ENCODE measurements around the gene SCN1A.
A peak's percentile ranks its signal among the peaks of the same experiment; 100 is the strongest.
"Not testable (repeated sequence)": the region's sequence is repeated elsewhere in the genome, so short reads cannot be mapped to it uniquely, and the experiment has no call there.

The SCN1A gene

DNA sequence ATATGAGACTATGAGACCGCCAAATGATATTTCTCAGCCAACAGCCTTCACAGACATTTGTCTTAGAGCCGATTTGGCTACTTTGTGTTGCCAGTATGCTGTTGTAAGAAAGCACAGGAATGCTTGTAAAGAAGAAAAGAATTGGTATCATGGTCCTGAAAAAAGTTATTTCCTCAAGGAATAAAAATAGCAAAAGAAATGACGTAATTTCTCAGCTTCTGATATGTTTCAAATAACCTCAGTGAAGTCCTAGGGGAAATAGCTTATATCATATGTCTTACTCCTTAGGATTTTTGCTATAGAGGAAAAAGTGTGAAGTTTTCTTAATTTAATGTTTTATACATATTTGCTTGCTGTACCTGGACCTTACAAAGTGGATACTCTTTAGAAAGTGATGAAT, 23.0 kb downstream of the SCN1A start:
- Histone ChIP-seq H3K9me3 (ENCODE audit: low read depth, low read length) (no peaks in the 10 kb centered on the region), H3K4me3 (no peak overlapping the region), H3K9ac (ENCODE audit: insufficient read length) (no peak overlapping the region), H3K27ac (no peak overlapping the region), H3K36me3 (ENCODE audit: insufficient read depth, low read length) (no peaks in the 10 kb centered on the region)
- TF ChIP-seq FOXP2 (optimal IDR thresholded peaks at IDR 0.05; ENCODE audit: control extremely low read depth, extremely low read length, insufficient read depth): no peak
- TF ChIP-seq POLR2AphosphoS5 (IDR thresholded peaks at IDR 0.05; ENCODE audit: borderline replicate concordance, low read depth, low read length): no peak
- no peak for TF ChIP-seq EZH2 (IDR thresholded peaks at IDR 0.05)
- no peak for DNase-seq (ENCODE audit: low read depth, low spot score)

DNA sequence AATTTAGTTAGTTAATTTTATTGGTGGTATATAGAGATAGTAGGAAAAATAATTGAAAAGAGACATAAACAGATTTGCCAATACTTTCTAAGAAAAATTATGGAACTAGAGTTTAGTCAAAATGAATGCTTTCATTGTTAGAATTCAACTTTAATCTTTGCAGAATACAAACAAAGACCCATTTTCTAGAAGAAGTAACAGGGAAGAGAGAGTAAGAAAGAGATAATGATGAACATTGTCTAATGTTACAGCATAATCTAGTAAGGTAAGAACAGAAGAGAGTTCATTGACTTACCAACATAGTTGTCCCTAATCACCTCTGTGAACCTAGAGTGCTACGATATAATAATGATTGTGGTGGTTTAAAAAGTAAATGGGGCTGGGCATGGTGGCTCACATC, 23.7 kb downstream of the SCN1A start:
- Histone ChIP-seq H3K27ac (no peak overlapping the region), H3K4me3 (no peak overlapping the region), H3K36me3 (ENCODE audit: insufficient read depth, low read length) (no peaks in the 10 kb centered on the region), H3K9ac (ENCODE audit: insufficient read length) (no peak overlapping the region), H3K9me3 (ENCODE audit: low read depth, low read length) (no peaks in the 10 kb centered on the region)
- TF ChIP-seq EZH2 (IDR thresholded peaks at IDR 0.05): no peak
- no peak for TF ChIP-seq FOXP2 (optimal IDR thresholded peaks at IDR 0.05; ENCODE audit: control extremely low read depth, extremely low read length, insufficient read depth)
- no peak for DNase-seq (ENCODE audit: low read depth, low spot score)

DNA sequence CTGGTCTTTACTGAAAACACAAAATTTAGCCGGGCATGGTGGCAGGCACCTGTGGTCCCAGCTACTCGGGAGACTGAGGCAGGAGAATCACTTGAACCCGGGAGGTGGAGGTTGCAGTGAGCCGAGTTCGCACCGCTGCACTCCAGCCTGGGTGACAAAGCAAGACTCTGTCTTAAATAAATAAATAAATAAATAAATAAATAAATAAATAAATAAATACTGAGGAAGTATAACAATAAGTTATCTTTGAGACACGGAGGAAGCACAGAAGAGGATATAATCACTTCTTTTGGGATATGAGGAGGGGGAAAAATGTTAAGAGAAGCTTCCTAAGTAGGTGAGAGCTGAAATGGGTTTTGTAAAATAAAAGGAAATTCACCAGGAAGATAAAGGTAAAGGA, 24.5 kb downstream of the SCN1A start:
- not testable (repeated sequence) for H3K27ac ChIP-seq; H3K36me3 ChIP-seq (ENCODE audit: insufficient read depth, low read length); H3K9ac ChIP-seq (ENCODE audit: insufficient read length); DNase-seq (ENCODE audit: low read depth, low spot score); H3K4me3 ChIP-seq; H3K9me3 ChIP-seq (ENCODE audit: low read depth, low read length)

DNA sequence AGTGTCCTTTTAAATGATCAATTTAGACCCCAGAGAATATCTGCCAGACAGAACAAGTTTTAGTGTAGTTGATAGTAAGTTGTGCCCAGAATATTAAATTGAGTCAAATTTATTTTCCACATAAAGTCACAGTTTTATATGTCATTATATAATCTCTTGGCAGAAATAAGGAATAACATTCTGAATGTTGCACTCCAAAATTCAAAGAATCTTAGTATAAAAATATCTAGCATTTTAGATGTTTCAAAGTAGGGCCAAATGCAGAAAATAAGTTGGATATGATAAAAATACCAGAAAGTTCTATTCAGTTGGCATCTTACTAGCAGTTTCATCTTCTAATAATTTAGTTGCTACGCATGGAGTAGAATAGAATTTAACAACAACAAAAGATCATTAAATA, 33.5 kb downstream of the SCN1A start:
- no peak for DNase-seq (ENCODE audit: low read depth, low spot score)
- no peak for TF ChIP-seq POLR2AphosphoS5 (IDR thresholded peaks at IDR 0.05; ENCODE audit: borderline replicate concordance, low read depth, low read length)
- no peak for TF ChIP-seq FOXP2 (optimal IDR thresholded peaks at IDR 0.05; ENCODE audit: control extremely low read depth, extremely low read length, insufficient read depth)
- TF ChIP-seq EZH2 (IDR thresholded peaks at IDR 0.05): no peak
- H3K9me3 ChIP-seq (ENCODE audit: low read depth, low read length): no peaks in the 10 kb centered on the region
- H3K27ac ChIP-seq: no peak overlapping the region
- no peak overlapping the region for H3K9ac ChIP-seq (ENCODE audit: insufficient read length)
- no peak overlapping the region for H3K4me3 ChIP-seq
- no peaks in the 10 kb centered on the region for H3K36me3 ChIP-seq (ENCODE audit: insufficient read depth, low read length)

DNA sequence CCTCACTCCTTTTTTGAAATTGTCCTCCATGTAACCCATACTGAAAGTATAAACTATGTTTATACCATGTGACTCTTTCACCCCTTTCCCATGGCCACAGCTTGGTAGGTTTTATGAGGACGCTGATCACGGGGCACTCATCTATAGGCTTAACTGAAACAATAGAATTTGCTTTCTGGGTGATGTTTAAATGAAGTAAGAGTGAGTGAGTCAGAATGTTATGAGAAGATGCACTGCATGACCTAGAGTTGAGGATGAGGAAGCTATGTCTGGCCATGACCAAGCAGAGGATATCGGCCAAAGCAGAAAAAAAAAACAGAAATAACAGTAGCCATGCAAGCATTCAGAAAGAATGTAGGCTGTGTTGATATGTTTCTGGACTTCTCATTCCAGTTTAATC, 34.9 kb downstream of the SCN1A start:
- Histone ChIP-seq H3K4me3 (no peak overlapping the region), H3K27ac (no peak overlapping the region), H3K9ac (ENCODE audit: insufficient read length) (no peak overlapping the region), H3K9me3 (ENCODE audit: low read depth, low read length) (no peaks in the 10 kb centered on the region), H3K36me3 (ENCODE audit: insufficient read depth, low read length) (no peaks in the 10 kb centered on the region)
- no peak for DNase-seq (ENCODE audit: low read depth, low spot score)
- TF ChIP-seq EZH2 (IDR thresholded peaks at IDR 0.05): no peak
- no peak for TF ChIP-seq POLR2AphosphoS5 (IDR thresholded peaks at IDR 0.05; ENCODE audit: borderline replicate concordance, low read depth, low read length)
- TF ChIP-seq FOXP2 (optimal IDR thresholded peaks at IDR 0.05; ENCODE audit: control extremely low read depth, extremely low read length, insufficient read depth): no peak

DNA sequence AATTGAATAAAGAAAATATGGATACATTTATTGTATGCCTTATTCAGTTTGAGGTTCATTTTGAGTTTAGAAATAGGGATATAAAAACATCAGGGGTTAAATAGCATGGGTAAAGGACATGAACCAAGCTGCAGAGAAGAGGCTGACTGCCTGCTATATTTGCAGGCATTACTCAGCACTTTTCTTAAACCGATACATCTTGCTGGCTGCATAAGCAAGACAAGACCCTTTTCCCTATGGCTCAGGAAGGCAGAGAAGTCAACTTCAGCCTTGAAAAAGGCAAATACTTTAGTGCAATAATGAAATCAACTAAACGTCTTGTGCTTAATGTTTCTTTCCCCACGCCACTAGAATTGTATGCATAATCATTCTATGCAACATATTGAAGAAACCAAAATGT, 36.4 kb downstream of the SCN1A start:
- DNase-seq (ENCODE audit: low read depth, low spot score): no peak
- TF ChIP-seq EZH2 (IDR thresholded peaks at IDR 0.05) (no peak), FOXP2 (optimal IDR thresholded peaks at IDR 0.05; ENCODE audit: control extremely low read depth, extremely low read length, insufficient read depth) (no peak)
- peak overlapping the region; percentile 61 for H3K4me3 ChIP-seq
- no peaks in the 10 kb centered on the region for H3K36me3 ChIP-seq (ENCODE audit: insufficient read depth, low read length)
- H3K27ac ChIP-seq: peak overlapping the region; percentile 44
- no peaks in the 10 kb centered on the region for H3K9me3 ChIP-seq (ENCODE audit: low read depth, low read length)
- H3K9ac ChIP-seq (ENCODE audit: insufficient read length): peak overlapping the region; percentile 49

DNA sequence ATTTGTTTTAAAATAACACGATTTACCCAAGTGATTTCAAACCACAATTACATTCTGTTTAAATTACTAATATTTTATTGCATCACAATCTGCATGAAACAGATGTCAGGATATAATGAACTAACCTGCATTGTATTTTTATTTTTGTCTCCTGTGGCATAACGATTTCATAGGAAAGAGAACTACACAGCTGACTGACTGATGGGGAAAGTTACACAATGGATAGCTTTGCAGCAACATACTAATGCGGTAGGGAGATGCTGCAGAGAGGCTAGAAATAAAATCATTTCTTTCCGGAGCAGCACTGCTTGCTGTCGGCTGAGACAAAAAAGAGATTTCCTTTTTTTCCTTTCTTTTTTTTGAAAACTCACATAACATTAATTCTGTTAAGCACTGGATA, 36.9 kb downstream of the SCN1A start:
- peak overlapping the region; percentile 49 for H3K9ac ChIP-seq (ENCODE audit: insufficient read length)
- TF ChIP-seq EZH2 (IDR thresholded peaks at IDR 0.05): no peak
- no peak for TF ChIP-seq FOXP2 (optimal IDR thresholded peaks at IDR 0.05; ENCODE audit: control extremely low read depth, extremely low read length, insufficient read depth)
- TF ChIP-seq POLR2AphosphoS5 (IDR thresholded peaks at IDR 0.05; ENCODE audit: borderline replicate concordance, low read depth, low read length): no peak
- H3K4me3 ChIP-seq: peak overlapping the region; percentile 61
- DNase-seq (ENCODE audit: low read depth, low spot score): no peak
- no peaks in the 10 kb centered on the region for H3K36me3 ChIP-seq (ENCODE audit: insufficient read depth, low read length)
- no peaks in the 10 kb centered on the region for H3K9me3 ChIP-seq (ENCODE audit: low read depth, low read length)
- H3K27ac ChIP-seq: peak overlapping the region; percentile 44

DNA sequence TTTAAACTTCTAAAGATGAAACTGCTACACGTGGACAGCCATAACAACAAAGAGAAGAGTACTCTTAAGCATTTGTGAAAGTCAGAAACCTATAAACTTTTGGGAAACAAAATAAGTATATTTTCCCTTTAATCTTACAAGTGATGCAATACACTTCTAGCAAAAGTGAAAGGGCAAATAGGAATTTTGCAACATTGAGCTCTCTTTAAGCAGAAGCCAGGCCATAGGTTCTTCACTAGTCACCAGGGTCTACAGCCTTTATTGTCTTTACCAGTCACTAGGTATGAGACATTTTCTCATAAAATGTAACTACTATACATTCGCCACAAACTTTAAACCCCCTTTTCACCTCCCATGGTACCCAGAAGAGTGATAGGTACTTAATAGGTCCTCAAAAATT, 37.5 kb downstream of the SCN1A start:
- DNase-seq (ENCODE audit: low read depth, low spot score): no peak
- TF ChIP-seq FOXP2 (optimal IDR thresholded peaks at IDR 0.05; ENCODE audit: control extremely low read depth, extremely low read length, insufficient read depth) (no peak), EZH2 (IDR thresholded peaks at IDR 0.05) (no peak), POLR2AphosphoS5 (IDR thresholded peaks at IDR 0.05; ENCODE audit: borderline replicate concordance, low read depth, low read length) (no peak)
- H3K9ac ChIP-seq (ENCODE audit: insufficient read length): no peak overlapping the region

DNA sequence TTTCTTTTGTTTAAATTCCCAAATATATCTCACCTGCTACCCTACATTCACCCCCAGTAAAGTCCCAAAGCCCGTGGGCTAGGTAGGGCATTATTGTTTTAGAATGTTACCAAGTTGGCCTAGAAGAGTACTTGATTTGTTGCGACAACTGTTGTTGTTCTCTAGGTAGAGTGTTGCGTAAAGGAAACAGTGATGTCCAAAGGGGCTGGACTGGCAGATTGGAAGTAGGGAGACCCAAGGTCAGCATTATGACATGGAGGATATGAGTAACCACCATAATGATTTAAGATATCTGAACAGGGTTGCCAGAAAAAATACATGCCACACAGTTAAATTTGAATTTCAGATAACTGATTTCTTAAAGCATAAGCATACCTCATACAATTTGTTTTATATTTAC, 39.2 kb downstream of the SCN1A start:
- TF ChIP-seq EZH2 (IDR thresholded peaks at IDR 0.05) (no peak), POLR2AphosphoS5 (IDR thresholded peaks at IDR 0.05; ENCODE audit: borderline replicate concordance, low read depth, low read length) (no peak), FOXP2 (optimal IDR thresholded peaks at IDR 0.05; ENCODE audit: control extremely low read depth, extremely low read length, insufficient read depth) (no peak)
- no peak for DNase-seq (ENCODE audit: low read depth, low spot score)
- Histone ChIP-seq H3K9me3 (ENCODE audit: low read depth, low read length) (no peaks in the 10 kb centered on the region), H3K4me3 (no peak overlapping the region), H3K36me3 (ENCODE audit: insufficient read depth, low read length) (no peaks in the 10 kb centered on the region), H3K9ac (ENCODE audit: insufficient read length) (no peak overlapping the region), H3K27ac (no peak overlapping the region)

More for the DNA sequence above, 37.5 kb downstream of the SCN1A start:
- Histone ChIP-seq H3K36me3 (ENCODE audit: insufficient read depth, low read length) (no peaks in the 10 kb centered on the region), H3K4me3 (no peak overlapping the region), H3K27ac (no peak overlapping the region), H3K9me3 (ENCODE audit: low read depth, low read length) (no peaks in the 10 kb centered on the region)
